NT2/D1 (cell line): ENCODE results near the gene ZBTB39.

Experiments
- SUZ12 ChIP-seq: IDR thresholded peaks from 2 replicates; pipeline ENCODE4 v1.6.1; 2011; ENCODE audit not compliant: insufficient read length, insufficient read depth; ENCODE audit errors: extremely low read depth
- YY1 ChIP-seq: IDR thresholded peaks from 2 replicates; pipeline ENCODE4 v1.6.1; 2011; ENCODE audit not compliant: insufficient read length, insufficient read depth
- ZNF274 ChIP-seq: IDR thresholded peaks from 2 replicates; pipeline ENCODE4 v1.6.1; 2011; ENCODE audit warnings: mild to moderate bottlenecking, low read depth, low read length

- TF ChIP-seq ZNF274 (no peak), SUZ12 (no peak), YY1 (no peak)
These were observed 27.8 kb downstream of the ZBTB39 start for GRCh38 chr12:56978397-56979138.
